ENCODE data around the gene FAM193A. TPM values are rescaled to one million over a fixed set of nuclear protein-coding genes. Genes with fewer than 3 reads are reported as not detected.

Gene FAM193A
- total RNA-seq, 2 experiments from 2014 or later: 28.4 to 30.0 TPM

- DNase-seq: no peak
- ATAC-seq (ENCODE audit: poor library complexity): no peak
- Histone ChIP-seq H3K9me3 (ENCODE audit: control insufficient read depth in 1 of 2, insufficient read depth in 1 of 2, low read length in 2 of 2) (peaks cover 0 to 5% of the 10 kb centered on the region in 2 experiments), H3K4me1 (ENCODE audit: insufficient read depth, low read length) (peaks cover 20% of the 10 kb centered on the region), H3K27me3 (ENCODE audit: control insufficient read depth in 1 of 2, insufficient read depth in 2 of 2, low read length in 2 of 2) (no peaks in the 10 kb centered on the region), H3K36me3 (ENCODE audit: insufficient read depth, low read length) (no peaks in the 10 kb centered on the region), H3K27ac (ENCODE audit: low read depth in 1 of 2, low read length in 2 of 2) (no peak overlapping the region), H3K4me3 (ENCODE audit: low read length) (no peak overlapping the region)
- no peak for TF ChIP-seq CTCF (IDR thresholded peaks at IDR 0.05)
- CTCF ChIA-PET: interaction anchor here (0.7 to 1.6 kb wide), 2 partner anchors 80 to 358 kb away, joined by 3 to 4 read pairs; no protein-coding TSS in a partner anchor
- H3K36me3 Mint-ChIP-seq (ENCODE audit: low read depth): peaks cover 49% of the 10 kb centered on the region
- H3K4me3 Mint-ChIP-seq: no peak overlapping the region
- peaks cover 53% of the 10 kb centered on the region for H3K4me1 Mint-ChIP-seq (ENCODE audit: low read depth)
- POLR2A ChIA-PET: no interaction called here
- H3K27ac Mint-ChIP-seq: no peak overlapping the region
- intact Hi-C loops (cut with DNase I, micrococcal nuclease): no loop called here
- H3K9me3 Mint-ChIP-seq: no peaks in the 10 kb centered on the region
- no peaks in the 10 kb centered on the region for H3K27me3 Mint-ChIP-seq
Measured at GRCh38 chr4:2578106-2578505, 41.7 kb downstream of the FAM193A start.

- no peaks in the 10 kb centered on the region for H3K27me3 Mint-ChIP-seq
- peaks cover 0 to 5% of the 10 kb centered on the region in 2 experiments for H3K9me3 ChIP-seq (ENCODE audit: control insufficient read depth in 1 of 2, insufficient read depth in 1 of 2, low read length in 2 of 2)
- no peaks in the 10 kb centered on the region for H3K27me3 ChIP-seq (ENCODE audit: control insufficient read depth in 1 of 2, insufficient read depth in 2 of 2, low read length in 2 of 2)
- no peak for TF ChIP-seq CTCF (IDR thresholded peaks at IDR 0.05)
- no peaks in the 10 kb centered on the region for H3K9me3 Mint-ChIP-seq
- no peak overlapping the region for H3K27ac ChIP-seq (ENCODE audit: low read depth in 1 of 2, low read length in 2 of 2)
- H3K36me3 Mint-ChIP-seq (ENCODE audit: low read depth): peaks cover 39% of the 10 kb centered on the region
- H3K4me1 Mint-ChIP-seq (ENCODE audit: low read depth): peaks cover 55% of the 10 kb centered on the region
- intact Hi-C loops (cut with DNase I, micrococcal nuclease): no loop called here
- POLR2A ChIA-PET: no interaction called here
- CTCF ChIA-PET: no interaction called here
- no peak overlapping the region for H3K4me3 Mint-ChIP-seq
- no peaks in the 10 kb centered on the region for H3K36me3 ChIP-seq (ENCODE audit: insufficient read depth, low read length)
- ATAC-seq (ENCODE audit: poor library complexity) (no peak), DNase-seq (no peak)
- no peak overlapping the region for H3K4me3 ChIP-seq (ENCODE audit: low read length)
- peaks cover 14% of the 10 kb centered on the region for H3K4me1 ChIP-seq (ENCODE audit: insufficient read depth, low read length)
- no peak overlapping the region for H3K27ac Mint-ChIP-seq
Measured at GRCh38 chr4:2579910-2580309, 43.5 kb downstream of the FAM193A start.

- H3K9me3 ChIP-seq (ENCODE audit: control insufficient read depth in 1 of 2, insufficient read depth in 1 of 2, low read length in 2 of 2): peaks cover 0 to 5% of the 10 kb centered on the region in 2 experiments
- ChIA-PET CTCF (no interaction called here), POLR2A (no interaction called here)
- DNase-seq: no peak
- peaks cover 28% of the 10 kb centered on the region for H3K4me1 ChIP-seq (ENCODE audit: insufficient read depth, low read length)
- H3K36me3 ChIP-seq (ENCODE audit: insufficient read depth, low read length): no peaks in the 10 kb centered on the region
- Mint-ChIP-seq H3K27ac (peak overlapping the region; percentile 23), H3K9me3 (no peaks in the 10 kb centered on the region), H3K4me3 (no peak overlapping the region), H3K4me1 (ENCODE audit: low read depth) (peaks cover 61% of the 10 kb centered on the region), H3K27me3 (no peaks in the 10 kb centered on the region), H3K36me3 (ENCODE audit: low read depth) (peaks cover 23% of the 10 kb centered on the region)
- no peak overlapping the region for H3K27ac ChIP-seq (ENCODE audit: low read depth in 1 of 2, low read length in 2 of 2)
- TF ChIP-seq CTCF (IDR thresholded peaks at IDR 0.05): no peak
- no peak overlapping the region for H3K4me3 ChIP-seq (ENCODE audit: low read length)
- no peaks in the 10 kb centered on the region for H3K27me3 ChIP-seq (ENCODE audit: control insufficient read depth in 1 of 2, insufficient read depth in 2 of 2, low read length in 2 of 2)
- intact Hi-C loops (cut with DNase I, micrococcal nuclease): no loop called here
- ATAC-seq (ENCODE audit: poor library complexity): no peak
Measured at GRCh38 chr4:2583092-2583491, 46.6 kb downstream of the FAM193A start.

All from CD4-positive, alpha-beta T cell (primary cell).